B cell (primary cell): ENCODE data around the gene CBX4. TPM values are rescaled to one million over a fixed set of nuclear protein-coding genes. Genes with fewer than 3 reads are reported as not detected.

Experiments used
- ATAC-seq: fragments of 200-7000 bp; cut with Tn5 transposase; one replicate; pipeline ENCODE4 v1.10.0; 2021; ENCODE audit warnings: low read depth, mild to moderate bottlenecking, moderate number of reproducible peaks, moderate library complexity
- CTCF ChIA-PET: fragments of 350-600 bp; sonication (Branson Sonifier 250); formaldehyde crosslinking; loops from one replicate; lab custom pipeline; 2021; ENCODE audit warnings: antibody characterized with exemption, inconsistent platforms; lab: Charles Lee
- POLR2A ChIA-PET: fragments of 350-600 bp; sonication (Branson Sonifier 250); formaldehyde crosslinking; loops from one replicate; lab custom pipeline; 2021; ENCODE audit warnings: antibody characterized with exemption; lab: Charles Lee
- DNase-seq: peaks from one replicate; pipeline ENCODE4 v3.0.0; 2013
- H2AFZ ChIP-seq: 2 replicates; pipeline ENCODE4 v1.6.1; 2012; ENCODE audit warnings: mild to moderate bottlenecking, low read depth, low read length; ENCODE audit not compliant: insufficient read depth, poor library complexity, severe bottlenecking
- H3K27ac ChIP-seq, 2 donors: 1 replicate in 1 of 2; 2 replicates in 1 of 2; pipeline ENCODE4 v1.5.1; 2012 to 2013; ENCODE audit warnings: low read length in 2 of 2, mild to moderate bottlenecking in 2 of 2, moderate library complexity in 1 of 2
- H3K27me3 ChIP-seq, 4 experiments: fragments of 200-600 bp in 1 of 4; sonication (generic) in 1 of 4; replicated peaks in 1 of 4; 1 replicate in 2 of 4; 2 replicates in 2 of 4; pipeline versions ENCODE4 v1.6.1 to v1.7.0; 2013 to 2016; ENCODE audit warnings: low read length in 3 of 4, mild to moderate bottlenecking in 2 of 4, mixed read lengths in 1 of 4, moderate library complexity in 1 of 4; ENCODE audit not compliant: insufficient read depth in 4 of 4, control insufficient read depth in 3 of 4; ENCODE audit errors: control extremely low read depth in 1 of 4
- H3K36me3 ChIP-seq, 2 experiments: replicated peaks in 1 of 2; 1 replicate in 1 of 2; 2 replicates in 1 of 2; pipeline versions ENCODE4 v1.6.1 to v1.7.1; 2013; ENCODE audit warnings: low read length in 1 of 2; ENCODE audit not compliant: insufficient read depth in 2 of 2, control insufficient read depth in 1 of 2; ENCODE audit errors: control extremely low read depth in 1 of 2, extremely low read depth in 1 of 2
- H3K4me1 ChIP-seq, 2 donors: fragments of 200-600 bp in 1 of 2; sonication (generic) in 1 of 2; 1 replicate in 1 of 2; 2 replicates in 1 of 2; pipeline versions ENCODE4 v1.5.1 to v1.6.1; 2013 to 2017; ENCODE audit warnings: low read length in 2 of 2; ENCODE audit not compliant: control insufficient read depth in 2 of 2, insufficient read depth in 2 of 2
- H3K4me2 ChIP-seq: replicated peaks from 2 replicates; pipeline ENCODE3; 2012; ENCODE audit warnings: mild to moderate bottlenecking, low read depth, low read length; ENCODE audit not compliant: poor library complexity, severe bottlenecking
- H3K4me3 ChIP-seq, 5 experiments: fragments of 200-600 bp in 1 of 5; sonication (generic) in 1 of 5; 1 replicate in 3 of 5; 2 replicates in 2 of 5; pipeline versions ENCODE4 v1.5.1 to v1.7.0; 2011 to 2016; ENCODE audit warnings: low read length in 4 of 5, mild to moderate bottlenecking in 4 of 5, low read depth in 2 of 5, control low read depth in 1 of 5, moderate library complexity in 1 of 5; ENCODE audit not compliant: insufficient read depth in 1 of 5; ENCODE audit errors: control extremely low read depth in 1 of 5, extremely low read depth in 1 of 5
- H3K79me2 ChIP-seq: fragments of 200-600 bp; sonication (generic); one replicate; pipeline ENCODE4 v1.6.0; 2016; ENCODE audit warnings: low read length; ENCODE audit not compliant: control insufficient read depth, insufficient read depth
- H3K9ac ChIP-seq: fragments of 200-600 bp; sonication (generic); 2 replicates; pipeline ENCODE4 v1.6.1; 2017; ENCODE audit warnings: mild to moderate bottlenecking, low read length, moderate library complexity
- H3K9me3 ChIP-seq, 3 donors: one replicate each; pipeline versions ENCODE4 v1.6.1 to v1.7.1; 2013; ENCODE audit warnings: low read length in 2 of 3; ENCODE audit not compliant: control insufficient read depth in 2 of 3, insufficient read depth in 1 of 3; ENCODE audit errors: control extremely low read depth in 1 of 3
- H4K20me1 ChIP-seq: 2 replicates; pipeline ENCODE4 v1.6.0; 2012; ENCODE audit warnings: mild to moderate bottlenecking, low read length; ENCODE audit not compliant: insufficient read depth, control insufficient read depth, poor library complexity, severe bottlenecking
- H3K27ac Mint-ChIP-seq: one replicate; pipeline ENCODE4 v1.8.0; 2021; ENCODE audit warnings: mixed read lengths
- H3K27me3 Mint-ChIP-seq: one replicate; pipeline ENCODE4 v1.8.0; 2021; ENCODE audit warnings: mixed read lengths
- H3K4me1 Mint-ChIP-seq: one replicate; pipeline ENCODE4 v1.8.0; 2021; ENCODE audit warnings: mixed read lengths
- H3K4me3 Mint-ChIP-seq: one replicate; pipeline ENCODE4 v1.8.0; 2021; ENCODE audit warnings: mixed read lengths
- H3K9me3 Mint-ChIP-seq: one replicate; pipeline ENCODE4 v1.8.0; 2022; ENCODE audit warnings: mixed read lengths; ENCODE audit not compliant: insufficient read depth
- CTCF ChIP-seq: fragments of 200-600 bp; IDR thresholded peaks from one replicate; pipeline ENCODE4 v1.8.0; 2022; ENCODE audit warnings: antibody characterized with exemption, mild to moderate bottlenecking
- EZH2 ChIP-seq: IDR thresholded peaks from 2 replicates; pipeline ENCODE4 v1.6.1; 2012; ENCODE audit warnings: borderline replicate concordance, low read depth, mild to moderate bottlenecking, moderate library complexity, low read length; ENCODE audit not compliant: insufficient read depth, poor library complexity, severe bottlenecking
- WGBS: methylation state at CpG from one replicate; pipeline ENCODE4 v1.1.5; 2013; ENCODE audit warnings: missing lambda C conversion rate; ENCODE audit not compliant: insufficient coverage; 5-methylcytosine and 5-hydroxymethylcytosine counted together
- intact Hi-C: fragments of 100-400 bp; cut with micrococcal nuclease; formaldehyde crosslinking; loops from one replicate; pipeline ENCODE4 v1.10.0; 2022
- polyA plus RNA-seq: library from polyadenylated mRNA; depleted of rRNA; stranded (reverse); fragments of >200 nt; gene quantifications from 2 replicates; pipeline ENCODE4 v1.2.3, GENCODE V29; 2012
- total RNA-seq, 2 donors: library from RNA; stranded (reverse); fragments of 120-200 nt in 1 of 2; gene quantifications; 1 replicate in 1 of 2; 2 replicates in 1 of 2; pipeline versions ENCODE4 v1.2.3 to v1.2.4, GENCODE V29; 2013 to 2022

The CBX4 gene
- total and polyA plus RNA-seq, 2 donors (not counting 1 experiment from before 2014, with no cell fraction given), result 81.9 to 115 TPM

- WGBS, result 98% methylated on average over 6 of the region's 8 CpGs
- POLR2A ChIA-PET, result no interaction called here
- peaks cover 34% of the 10 kb centered on the region for H3K27me3 Mint-ChIP-seq
Measured at GRCh38 chr17:79848370-79848766, 9.1 kb upstream of the CBX4 start.

More at GRCh38 chr17:79848370-79848766, 9.1 kb upstream of the CBX4 start:
- no peak for TF ChIP-seq EZH2
- no peak for TF ChIP-seq CTCF
- CTCF ChIA-PET, result interaction anchor here (0.7 to 1.8 kb wide), 3 partner anchors 9 to 143 kb away, joined by 3 to 5 read pairs (median 3); partner anchors contain the start of gene CBX4
- Histone ChIP-seq H3K27me3 (peaks cover 0 to 51% (median 17%) of the 10 kb centered on the region in 4 experiments), H3K9me3 (peaks cover 0 to 5% (median 0%) of the 10 kb centered on the region in 3 donors), H3K79me2 (no peaks in the 10 kb centered on the region), H3K36me3 (no peaks in the 10 kb centered on the region), H3K27ac (no peak overlapping the region), H3K9ac (no peak overlapping the region), H3K4me3 (no peak overlapping the region), H3K4me2 (no peak overlapping the region), H2AFZ (no peak overlapping the region), H3K4me1 (peaks cover 23 to 32% of the 10 kb centered on the region in 2 donors), H4K20me1 (peaks cover 1% of the 10 kb centered on the region)
- ATAC-seq, result no peak
- peaks cover 18% of the 10 kb centered on the region for H3K4me1 Mint-ChIP-seq
- H3K27ac Mint-ChIP-seq, result no peak overlapping the region
- intact Hi-C loops, result no loop called here
- no peak overlapping the region for H3K4me3 Mint-ChIP-seq
- no peaks in the 10 kb centered on the region for H3K9me3 Mint-ChIP-seq
- no peak for DNase-seq
